ENCODE measurements around the gene NAPB.

Gene NAPB

GRCh38 chr20:23455639-23456038 is 34.4 kb upstream of the NAPB start:
- TF ChIP-seq POLR2A (IDR thresholded peaks at IDR 0.05; ENCODE audit: extremely low read depth, insufficient read length), result no peak
- no peak for TF ChIP-seq MAX (IDR thresholded peaks at IDR 0.05; ENCODE audit: low read depth, low read length)
- H3K4me3 ChIP-seq (ENCODE audit: low read depth, low read length), result no peak overlapping the region
- no peak for DNase-seq (ENCODE audit: low read depth)

GRCh38 chr20:23454816-23455215 is 33.5 kb upstream of the NAPB start:
- H3K4me3 ChIP-seq (ENCODE audit: low read depth, low read length), result no peak overlapping the region
- no peak for DNase-seq (ENCODE audit: low read depth)
- no peak for TF ChIP-seq POLR2A (IDR thresholded peaks at IDR 0.05; ENCODE audit: extremely low read depth, insufficient read length)
- TF ChIP-seq MAX (IDR thresholded peaks at IDR 0.05; ENCODE audit: low read depth, low read length), result no peak
- TF ChIP-seq CTCF (IDR thresholded peaks at IDR 0.05; ENCODE audit: low read depth, low read length), result no peak
- TF ChIP-seq MYC (IDR thresholded peaks at IDR 0.05; ENCODE audit: low read depth, low read length), result no peak

GRCh38 chr20:23453549-23454543 is 32.6 kb upstream of the NAPB start:
- no peak for DNase-seq (ENCODE audit: low read depth)
- TF ChIP-seq MAX (IDR thresholded peaks at IDR 0.05; ENCODE audit: low read depth, low read length), result no peak
- no peak for TF ChIP-seq MYC (IDR thresholded peaks at IDR 0.05; ENCODE audit: low read depth, low read length)
- TF ChIP-seq CTCF (IDR thresholded peaks at IDR 0.05; ENCODE audit: low read depth, low read length), result no peak
- TF ChIP-seq POLR2A (IDR thresholded peaks at IDR 0.05; ENCODE audit: extremely low read depth, insufficient read length), result no peak
- no peak overlapping the region for H3K4me3 ChIP-seq (ENCODE audit: low read depth, low read length)

GRCh38 chr20:23452776-23453175 is 31.5 kb upstream of the NAPB start, which contains the start of gene CST11:
TSS of gene CST11 (minus strand) at chr20:23452876. CDS start at chr20:23452811, 65 bp downstream.
- no peak for TF ChIP-seq MYC (IDR thresholded peaks at IDR 0.05; ENCODE audit: low read depth, low read length)
- TF ChIP-seq POLR2A (IDR thresholded peaks at IDR 0.05; ENCODE audit: extremely low read depth, insufficient read length), result no peak
- no peak for TF ChIP-seq MAX (IDR thresholded peaks at IDR 0.05; ENCODE audit: low read depth, low read length)
- no peak for TF ChIP-seq CTCF (IDR thresholded peaks at IDR 0.05; ENCODE audit: low read depth, low read length)
- no peak for DNase-seq (ENCODE audit: low read depth)
- H3K4me3 ChIP-seq (ENCODE audit: low read depth, low read length), result no peak within 1 kb of the TSS

- DNase-seq (ENCODE audit: low read depth), result no peak
- no peak overlapping the region for H3K4me3 ChIP-seq (ENCODE audit: low read depth, low read length)
- TF ChIP-seq POLR2A (IDR thresholded peaks at IDR 0.05; ENCODE audit: extremely low read depth, insufficient read length) (no peak), MAX (IDR thresholded peaks at IDR 0.05; ENCODE audit: low read depth, low read length) (no peak), CTCF (IDR thresholded peaks at IDR 0.05; ENCODE audit: low read depth, low read length) (no peak), MYC (IDR thresholded peaks at IDR 0.05; ENCODE audit: low read depth, low read length) (no peak)
Measured at GRCh38 chr20:23451956-23452487, 30.7 kb upstream of the NAPB start.

GRCh38 chr20:23450877-23451276 is 29.6 kb upstream of the NAPB start:
- no peak for TF ChIP-seq MYC (IDR thresholded peaks at IDR 0.05; ENCODE audit: low read depth, low read length)
- TF ChIP-seq MAX (IDR thresholded peaks at IDR 0.05; ENCODE audit: low read depth, low read length), result no peak
- TF ChIP-seq POLR2A (IDR thresholded peaks at IDR 0.05; ENCODE audit: extremely low read depth, insufficient read length), result no peak
- H3K4me3 ChIP-seq (ENCODE audit: low read depth, low read length), result no peak overlapping the region
- DNase-seq (ENCODE audit: low read depth), result no peak
